ENCODE measurements around the gene PEAR1. TPM values are rescaled to one million over a fixed set of nuclear protein-coding genes. Genes with fewer than 3 reads are reported as not detected.

PEAR1 gene
- total RNA-seq, 1 experiment from 2014 or later: 0.39 TPM

- no peaks in the 10 kb centered on the region for H3K4me1 Mint-ChIP-seq
- Histone ChIP-seq H3K4ac (ENCODE audit: low read depth, low read length) (no peak overlapping the region), H3T11ph (ENCODE audit: low read length) (no peak overlapping the region), H3K9ac (ENCODE audit: extremely low read depth, insufficient read length, low read length) (no peak overlapping the region), H4K5ac (ENCODE audit: insufficient read length, low read depth, low read length) (no peak overlapping the region), H3K79me2 (ENCODE audit: insufficient read depth, low read length) (no peaks in the 10 kb centered on the region), H3K56ac (ENCODE audit: insufficient read length, low read depth, low read length) (no peak overlapping the region), H3K4me2 (ENCODE audit: insufficient read depth, insufficient read length, low read length) (no peak overlapping the region), H2BK5ac (ENCODE audit: insufficient read length, low read length) (no peak overlapping the region), H2BK15ac (ENCODE audit: low read depth, low read length) (no peak overlapping the region), H3K4me1 (ENCODE audit: insufficient read depth, low read length) (no peaks in the 10 kb centered on the region), H4K8ac (replicated peaks; ENCODE audit: insufficient read length, low read depth, low read length) (no peak overlapping the region), H2AFZ (ENCODE audit: low read length) (no peak overlapping the region), H3K79me1 (ENCODE audit: insufficient read depth, low read depth, low read length, poor library complexity, severe bottlenecking) (no peaks in the 10 kb centered on the region), H2AK5ac (ENCODE audit: insufficient read length, low read length) (no peak overlapping the region), H3K27me3 (ENCODE audit: insufficient read depth, low read length) (no peaks in the 10 kb centered on the region), H4K91ac (ENCODE audit: insufficient read length, low read depth, low read length) (no peak overlapping the region), H2BK12ac (ENCODE audit: insufficient read length, low read depth, low read length) (no peak overlapping the region), H3K27ac (ENCODE audit: insufficient read length, low read depth, low read length) (no peak overlapping the region), H4K20me1 (ENCODE audit: control insufficient read depth, insufficient read depth, insufficient read length) (no peaks in the 10 kb centered on the region), H3K9me3 (ENCODE audit: control insufficient read depth, low read depth, low read length) (no peaks in the 10 kb centered on the region), H3K18ac (ENCODE audit: insufficient read length, low read depth, low read length) (no peak overlapping the region), H3K23me2 (ENCODE audit: insufficient read length, low read depth, low read length, poor library complexity, severe bottlenecking) (no peaks in the 10 kb centered on the region), H3K14ac (ENCODE audit: insufficient read depth, low read length) (no peak overlapping the region), H3K23ac (ENCODE audit: insufficient read length, low read depth, low read length) (no peak overlapping the region), H2BK120ac (ENCODE audit: low read depth, low read length, poor library complexity, severe bottlenecking) (no peak overlapping the region), H2BK20ac (ENCODE audit: low read depth, low read length, poor library complexity, severe bottlenecking) (no peak overlapping the region)
- WGBS (ENCODE audit: extremely low coverage, insufficient read length, low lambda C conversion rate): no CpG with 5 or more reads among the region's 3 CpGs
- no peak for DNase-seq
- H3K27ac Mint-ChIP-seq: peak overlapping the region in 1 of 3 experiments; percentile 75; a peak in 1 of 7 replicates
- no peak overlapping the region for H3K4me3 Mint-ChIP-seq
- H3K27me3 Mint-ChIP-seq (ENCODE audit: low read depth): no peaks in the 10 kb centered on the region; the same call in none of the 2 replicates
- TF ChIP-seq, protein P1, sequence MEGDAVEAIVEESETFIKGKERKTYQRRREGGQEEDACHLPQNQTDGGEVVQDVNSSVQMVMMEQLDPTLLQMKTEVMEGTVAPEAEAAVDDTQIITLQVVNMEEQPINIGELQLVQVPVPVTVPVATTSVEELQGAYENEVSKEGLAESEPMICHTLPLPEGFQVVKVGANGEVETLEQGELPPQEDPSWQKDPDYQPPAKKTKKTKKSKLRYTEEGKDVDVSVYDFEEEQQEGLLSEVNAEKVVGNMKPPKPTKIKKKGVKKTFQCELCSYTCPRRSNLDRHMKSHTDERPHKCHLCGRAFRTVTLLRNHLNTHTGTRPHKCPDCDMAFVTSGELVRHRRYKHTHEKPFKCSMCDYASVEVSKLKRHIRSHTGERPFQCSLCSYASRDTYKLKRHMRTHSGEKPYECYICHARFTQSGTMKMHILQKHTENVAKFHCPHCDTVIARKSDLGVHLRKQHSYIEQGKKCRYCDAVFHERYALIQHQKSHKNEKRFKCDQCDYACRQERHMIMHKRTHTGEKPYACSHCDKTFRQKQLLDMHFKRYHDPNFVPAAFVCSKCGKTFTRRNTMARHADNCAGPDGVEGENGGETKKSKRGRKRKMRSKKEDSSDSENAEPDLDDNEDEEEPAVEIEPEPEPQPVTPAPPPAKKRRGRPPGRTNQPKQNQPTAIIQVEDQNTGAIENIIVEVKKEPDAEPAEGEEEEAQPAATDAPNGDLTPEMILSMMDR (conservative IDR thresholded peaks at IDR 0.05): no peak
- peaks cover 50 to 96% (median 94%) of the 10 kb centered on the region in 3 experiments for H3K36me3 Mint-ChIP-seq (ENCODE audit: insufficient read depth in 1 of 3, low read depth in 3 of 3)
- H3K9me3 Mint-ChIP-seq: no peaks in the 10 kb centered on the region
These were observed 48.7 kb downstream of the PEAR1 start for GRCh38 chr1:156942176-156942575.
